ENCODE measurements around the gene RIMBP2.

- TF ChIP-seq POLR2A (IDR thresholded peaks at IDR 0.05): no peak
- TF ChIP-seq CTCF (IDR thresholded peaks at IDR 0.05): no peak
These were observed 28.9 kb downstream of the RIMBP2 start for GRCh38 chr12:130687190-130687589.

All from uterus (tissue), 2 donors.